ENCODE measurements around the gene SIRT2. TPM values are rescaled to one million over a fixed set of nuclear protein-coding genes. Genes with fewer than 3 reads are reported as not detected.

The SIRT2 gene
- polyA plus RNA-seq, 6 donors from 2014 or later, result 43.2 to 64.9 (median 54.4) TPM

DNA sequence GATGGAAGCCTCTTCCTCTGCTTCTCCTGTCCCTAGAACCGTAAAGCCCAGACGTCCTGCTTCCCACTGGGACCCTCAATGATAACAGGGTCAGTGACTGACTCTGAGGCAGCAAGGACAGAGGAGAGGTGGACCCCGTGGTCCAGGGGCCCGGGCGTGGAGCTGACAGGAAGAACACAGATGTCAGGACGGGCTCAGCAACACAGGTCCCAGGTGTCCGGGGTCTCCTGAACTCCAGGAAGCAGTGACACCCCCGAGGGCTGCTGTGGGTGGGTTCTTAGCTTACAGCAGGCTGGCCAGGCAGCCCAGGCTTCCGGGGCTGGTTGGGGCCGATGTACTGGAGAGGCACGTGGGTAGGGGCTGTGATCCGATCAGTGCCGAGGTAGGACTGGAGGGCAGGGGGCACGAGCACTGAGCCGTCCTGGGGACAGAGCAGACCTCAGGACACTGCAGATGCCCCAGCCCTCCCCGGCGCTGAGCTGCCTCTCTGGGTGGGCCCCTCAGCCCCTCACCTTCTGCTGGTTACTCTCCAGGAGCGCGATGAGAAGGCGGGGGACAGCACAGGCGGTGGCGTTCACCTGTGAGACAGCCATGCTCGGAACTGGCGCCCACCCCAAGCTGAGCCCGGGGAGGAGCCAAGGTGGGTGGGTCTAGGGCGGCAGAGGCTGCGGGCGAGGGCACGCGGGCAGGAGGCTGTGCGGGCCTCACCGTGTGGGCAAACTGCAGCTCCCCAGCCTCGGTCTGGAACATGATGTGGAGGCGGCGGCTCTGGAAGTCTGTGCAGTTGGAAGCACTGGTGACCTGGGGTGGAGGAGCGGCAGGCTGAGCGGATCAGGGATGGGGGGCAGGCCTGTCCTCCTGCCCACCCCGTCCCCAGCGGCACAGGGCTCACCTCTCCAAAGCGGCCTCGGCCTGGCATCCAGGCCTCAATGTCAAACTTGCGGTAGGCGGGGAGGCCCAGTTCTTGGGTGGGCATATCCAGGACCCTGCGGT lies 16.2 kb upstream of the SIRT2 start:
- no peak overlapping the region for H3K27ac Mint-ChIP-seq
- DNase-seq, result no peak
- no peaks in the 10 kb centered on the region for H3K9me3 Mint-ChIP-seq
- no peak overlapping the region for H3K4me3 Mint-ChIP-seq
- peaks cover 0 to 5% of the 10 kb centered on the region in 2 donors for H3K36me3 Mint-ChIP-seq
- no peaks in the 10 kb centered on the region for H3K27me3 Mint-ChIP-seq
- peaks cover 0 to 3% (median 0%) of the 10 kb centered on the region in 3 donors for H3K4me1 Mint-ChIP-seq
- ATAC-seq (ENCODE audit: low read depth in 2 of 2), result no peak

DNA sequence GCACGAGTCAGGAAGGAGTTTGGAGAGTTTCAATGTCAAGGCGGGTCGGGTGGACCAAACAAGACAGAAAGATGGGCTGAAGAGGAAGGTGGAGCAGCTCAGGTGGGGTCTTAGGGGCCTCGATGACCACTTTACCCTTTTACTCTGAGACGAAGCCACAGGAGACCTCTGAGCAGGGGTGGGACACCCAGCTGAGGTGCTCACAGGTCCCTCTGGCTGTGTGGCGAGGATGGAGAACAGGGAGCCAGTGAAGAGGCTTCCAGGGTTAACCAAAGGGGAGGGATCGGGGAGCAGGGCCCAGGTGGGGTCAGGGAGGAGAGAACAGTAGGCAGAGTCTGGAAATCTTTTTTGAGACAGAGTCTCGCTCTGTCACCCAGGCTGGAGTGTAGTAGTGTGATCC lies 14.5 kb upstream of the SIRT2 start:
- ATAC-seq (ENCODE audit: low read depth in 2 of 2) (no peak), DNase-seq (no peak)
- Mint-ChIP-seq H3K27ac (no peak overlapping the region), H3K4me1 (peaks cover 0 to 4% (median 0%) of the 10 kb centered on the region in 3 donors), H3K9me3 (no peaks in the 10 kb centered on the region), H3K4me3 (peak overlapping the region in 1 of 8 donors; percentile 41), H3K36me3 (peaks cover 0 to 8% of the 10 kb centered on the region in 2 donors), H3K27me3 (no peaks in the 10 kb centered on the region)

DNA sequence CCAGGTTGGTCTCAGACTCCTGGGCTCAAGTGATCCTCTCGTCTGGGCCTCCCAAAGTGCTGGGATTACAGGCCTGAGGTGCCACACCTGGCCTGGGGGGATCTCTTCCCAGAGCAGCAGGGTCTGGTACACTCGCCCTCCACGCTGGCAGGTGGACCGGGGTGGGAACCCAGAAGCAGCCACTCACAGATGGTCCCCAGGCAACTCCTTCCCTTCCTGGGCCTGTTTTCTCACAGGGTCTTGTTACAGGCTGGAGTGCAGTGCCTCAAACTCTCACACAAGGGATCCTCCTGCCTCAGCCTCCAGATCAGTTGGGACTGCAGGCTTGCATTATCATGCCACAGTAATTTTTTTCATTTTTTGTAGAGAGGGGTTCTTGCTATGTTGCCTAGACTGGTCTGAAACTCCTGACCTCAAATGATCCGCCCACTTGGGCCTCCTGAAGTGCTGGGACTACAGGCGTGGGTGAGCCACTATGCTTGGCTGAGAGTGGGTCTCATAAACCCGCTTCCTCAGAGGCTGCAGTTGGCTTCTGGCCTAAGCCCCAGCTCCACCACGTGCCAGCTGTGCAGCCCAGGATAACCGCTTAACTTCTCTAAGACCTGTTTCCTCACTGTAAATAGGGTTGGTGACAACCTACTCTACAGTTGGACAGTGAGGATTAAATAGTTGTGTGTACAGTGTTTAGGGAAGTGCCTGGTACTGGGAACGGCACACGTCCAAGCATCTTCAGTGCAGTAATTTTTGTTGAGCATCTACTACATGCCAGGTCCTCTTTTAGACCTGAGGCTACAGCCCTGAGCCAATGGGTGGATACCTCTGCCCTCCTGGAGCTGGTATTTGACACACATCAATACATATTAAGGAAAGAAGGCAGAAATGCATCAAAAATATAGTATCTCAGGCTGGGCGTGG lies 13.4 kb upstream of the SIRT2 start:
- peaks cover 0 to 4% (median 0%) of the 10 kb centered on the region in 3 donors for H3K4me1 Mint-ChIP-seq
- H3K27me3 Mint-ChIP-seq, result no peaks in the 10 kb centered on the region
- ATAC-seq (ENCODE audit: low read depth in 2 of 2), result no peak
- H3K27ac Mint-ChIP-seq, result peak overlapping the region in 2 of 6 donors; percentile 51 to 76
- no peak overlapping the region for H3K4me3 Mint-ChIP-seq
- peaks cover 0 to 10% of the 10 kb centered on the region in 2 donors for H3K36me3 Mint-ChIP-seq
- H3K9me3 Mint-ChIP-seq, result no peaks in the 10 kb centered on the region
- DNase-seq, result no peak

DNA sequence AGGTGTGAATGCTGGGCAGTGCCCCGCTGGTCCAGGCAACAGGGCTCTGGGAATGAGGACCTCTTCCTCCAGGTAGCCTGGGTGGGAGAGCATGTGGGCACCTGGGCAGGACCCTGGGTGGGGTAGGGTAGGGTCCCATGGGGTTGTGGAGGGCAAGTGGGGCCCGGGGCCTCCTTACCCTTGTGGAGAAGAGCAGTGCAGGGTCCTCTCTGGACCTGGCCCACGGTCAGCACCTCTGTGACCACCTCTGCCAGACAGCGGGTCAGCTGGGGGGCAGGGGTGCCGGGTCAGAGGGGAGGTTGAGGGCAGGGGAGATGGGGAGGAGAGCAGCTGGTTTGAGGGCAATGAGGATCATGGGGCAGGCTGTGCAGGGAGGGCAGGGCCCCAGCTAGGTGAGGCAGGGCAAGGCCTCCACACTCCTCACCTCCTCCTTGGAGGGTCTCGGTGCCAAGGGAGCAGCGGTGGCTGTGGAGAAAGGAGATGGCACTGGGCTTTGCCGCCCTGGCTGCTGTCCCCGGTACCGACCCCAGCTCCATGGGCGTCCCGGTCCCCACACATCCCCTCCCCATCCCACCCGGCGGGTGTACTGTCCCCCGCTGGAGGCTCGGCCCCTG lies 12.1 kb upstream of the SIRT2 start:
- ATAC-seq (ENCODE audit: low read depth in 2 of 2), result no peak
- H3K4me1 Mint-ChIP-seq, result peaks cover 0 to 9% (median 0%) of the 10 kb centered on the region in 3 donors
- no peaks in the 10 kb centered on the region for H3K9me3 Mint-ChIP-seq
- no peak overlapping the region for H3K4me3 Mint-ChIP-seq
- no peak for DNase-seq
- no peaks in the 10 kb centered on the region for H3K27me3 Mint-ChIP-seq
- no peak overlapping the region for H3K27ac Mint-ChIP-seq
- H3K36me3 Mint-ChIP-seq, result peaks cover 0 to 17% of the 10 kb centered on the region in 2 donors

DNA sequence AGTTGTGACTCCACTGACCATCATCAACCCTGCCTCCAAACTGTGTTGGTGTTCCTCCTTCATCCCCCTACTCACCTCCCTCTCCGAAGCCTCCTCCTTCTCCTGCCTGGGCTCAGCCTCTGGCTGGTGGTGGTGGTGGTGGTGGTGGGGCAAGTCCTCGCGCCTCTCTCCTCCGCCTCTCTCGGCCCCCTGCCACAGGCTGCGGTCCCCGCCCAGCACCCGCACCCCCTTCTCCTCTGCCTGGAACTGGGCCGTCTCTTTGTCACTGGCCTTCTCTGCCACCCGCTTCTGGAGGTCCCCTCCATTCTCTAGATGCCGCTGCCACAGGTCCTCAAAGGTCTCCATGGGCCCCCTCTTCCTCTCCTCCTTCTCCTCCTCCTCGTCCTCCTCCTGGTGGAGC lies 11.1 kb upstream of the SIRT2 start:
- Mint-ChIP-seq H3K27ac (peak overlapping the region in 2 of 6 donors; percentile 57 to 78), H3K4me1 (peaks cover 0 to 9% (median 0%) of the 10 kb centered on the region in 3 donors), H3K27me3 (no peaks in the 10 kb centered on the region), H3K36me3 (peaks cover 0 to 19% of the 10 kb centered on the region in 2 donors), H3K9me3 (no peaks in the 10 kb centered on the region), H3K4me3 (no peak overlapping the region)
- ATAC-seq (ENCODE audit: low read depth in 2 of 2) (no peak), DNase-seq (no peak)

DNA sequence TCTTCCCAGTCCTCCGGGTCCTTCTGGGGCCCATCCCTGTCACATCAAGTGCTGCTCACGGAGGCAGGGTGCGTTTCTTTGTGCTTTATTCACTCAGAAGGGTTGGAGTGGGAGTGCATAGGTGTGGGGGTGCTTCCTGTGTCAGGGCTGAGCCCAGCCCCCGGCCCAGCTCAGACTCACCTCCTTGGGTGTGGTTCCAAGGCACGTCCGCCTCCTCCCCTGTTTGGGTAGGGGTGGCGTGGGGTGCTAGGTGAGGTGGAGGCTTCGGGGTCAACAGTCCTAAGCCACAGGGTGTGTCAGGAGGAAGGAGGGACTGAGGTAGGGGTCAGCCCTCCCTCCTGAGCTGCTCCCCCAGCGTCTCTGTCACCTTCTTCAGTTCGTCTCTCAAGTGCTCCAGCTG lies 9.5 kb upstream of the SIRT2 start:
- Mint-ChIP-seq H3K9me3 (no peaks in the 10 kb centered on the region), H3K36me3 (peaks cover 8 to 34% of the 10 kb centered on the region in 2 donors), H3K27ac (peak overlapping the region in 2 of 6 donors; percentile 20 to 39), H3K4me3 (no peak overlapping the region), H3K4me1 (peaks cover 4 to 14% (median 6%) of the 10 kb centered on the region in 3 donors), H3K27me3 (no peaks in the 10 kb centered on the region)
- no peak for DNase-seq
- ATAC-seq (ENCODE audit: low read depth in 2 of 2), result peak; percentile 14 to 27

DNA sequence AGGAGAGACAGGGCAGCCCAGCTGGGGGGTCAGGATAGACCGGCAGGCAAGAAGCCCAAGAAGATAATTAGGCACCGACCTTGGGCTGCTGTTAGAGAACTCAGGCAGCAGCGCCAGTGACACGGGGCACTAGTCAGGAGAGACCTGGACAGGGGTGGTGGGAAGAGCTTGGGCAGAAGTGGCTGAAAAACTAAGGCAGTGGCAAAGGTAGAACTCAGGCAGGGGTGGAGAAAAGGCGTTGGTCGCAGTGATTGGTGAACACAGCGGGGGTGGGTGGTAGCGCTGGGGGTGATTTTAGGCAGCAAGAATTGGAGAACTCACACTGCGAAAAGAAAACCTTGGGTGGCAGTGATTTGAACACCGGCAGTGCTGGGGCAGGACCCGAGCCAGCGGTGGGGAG lies 8.3 kb upstream of the SIRT2 start:
- ATAC-seq (ENCODE audit: low read depth in 2 of 2) (no peak), DNase-seq (no peak)
- Mint-ChIP-seq H3K4me1 (peaks cover 6 to 14% (median 10%) of the 10 kb centered on the region in 3 donors), H3K27ac (peak overlapping the region in 2 of 6 donors; percentile 3 to 62), H3K4me3 (no peak overlapping the region), H3K9me3 (no peaks in the 10 kb centered on the region), H3K36me3 (peaks cover 8 to 34% of the 10 kb centered on the region in 2 donors), H3K27me3 (no peaks in the 10 kb centered on the region)

DNA sequence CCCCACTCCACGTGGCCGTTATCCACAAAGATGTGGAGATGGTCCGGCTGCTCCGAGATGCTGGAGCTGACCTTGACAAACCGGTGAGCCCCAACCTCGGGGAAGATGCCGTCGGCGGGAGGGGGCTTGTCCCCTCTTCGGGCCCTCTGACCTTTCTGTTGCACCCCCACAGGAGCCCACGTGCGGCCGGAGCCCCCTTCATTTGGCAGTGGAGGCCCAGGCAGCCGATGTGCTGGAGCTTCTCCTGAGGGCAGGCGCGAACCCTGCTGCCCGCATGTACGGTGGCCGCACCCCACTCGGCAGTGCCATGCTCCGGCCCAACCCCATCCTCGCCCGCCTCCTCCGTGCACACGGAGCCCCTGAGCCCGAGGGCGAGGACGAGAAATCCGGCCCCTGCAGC lies 7.8 kb upstream of the SIRT2 start:
- ATAC-seq (ENCODE audit: low read depth in 2 of 2) (no peak), DNase-seq (no peak)
- no peaks in the 10 kb centered on the region for H3K27me3 Mint-ChIP-seq
- no peak overlapping the region for H3K4me3 Mint-ChIP-seq
- peak overlapping the region in 1 of 6 donors; percentile 47 for H3K27ac Mint-ChIP-seq
- H3K4me1 Mint-ChIP-seq, result peaks cover 6 to 14% (median 10%) of the 10 kb centered on the region in 3 donors
- H3K36me3 Mint-ChIP-seq, result peaks cover 8 to 34% of the 10 kb centered on the region in 2 donors
- no peaks in the 10 kb centered on the region for H3K9me3 Mint-ChIP-seq

DNA sequence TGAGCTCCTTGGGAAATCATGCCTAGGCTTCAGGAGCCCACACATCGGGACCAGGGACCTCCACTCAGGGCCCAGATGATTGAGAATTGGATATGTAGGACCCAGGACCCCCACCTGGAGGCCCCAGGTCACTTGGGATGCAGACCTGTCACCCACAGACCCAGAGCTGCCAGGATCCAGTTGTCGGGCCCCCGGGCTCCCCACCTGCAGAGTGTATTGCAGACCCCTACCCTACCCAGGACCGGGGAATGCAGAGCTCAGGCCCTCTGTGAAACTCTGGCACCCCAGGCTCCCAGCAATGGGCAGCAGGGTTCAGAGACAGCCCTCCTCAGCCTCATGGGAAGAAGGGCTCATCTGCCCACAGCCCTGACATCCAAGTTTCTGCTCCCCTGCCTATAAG lies 6.2 kb upstream of the SIRT2 start:
- no peak for ATAC-seq (ENCODE audit: low read depth in 2 of 2)
- peaks cover 19 to 21% (median 19%) of the 10 kb centered on the region in 3 donors for H3K4me1 Mint-ChIP-seq
- H3K36me3 Mint-ChIP-seq, result peaks cover 8 to 29% of the 10 kb centered on the region in 2 donors
- H3K27me3 Mint-ChIP-seq, result no peaks in the 10 kb centered on the region
- H3K4me3 Mint-ChIP-seq, result no peak overlapping the region
- DNase-seq, result no peak
- peak overlapping the region in 2 of 6 donors; percentile 22 to 69 for H3K27ac Mint-ChIP-seq
- H3K9me3 Mint-ChIP-seq, result no peaks in the 10 kb centered on the region

DNA sequence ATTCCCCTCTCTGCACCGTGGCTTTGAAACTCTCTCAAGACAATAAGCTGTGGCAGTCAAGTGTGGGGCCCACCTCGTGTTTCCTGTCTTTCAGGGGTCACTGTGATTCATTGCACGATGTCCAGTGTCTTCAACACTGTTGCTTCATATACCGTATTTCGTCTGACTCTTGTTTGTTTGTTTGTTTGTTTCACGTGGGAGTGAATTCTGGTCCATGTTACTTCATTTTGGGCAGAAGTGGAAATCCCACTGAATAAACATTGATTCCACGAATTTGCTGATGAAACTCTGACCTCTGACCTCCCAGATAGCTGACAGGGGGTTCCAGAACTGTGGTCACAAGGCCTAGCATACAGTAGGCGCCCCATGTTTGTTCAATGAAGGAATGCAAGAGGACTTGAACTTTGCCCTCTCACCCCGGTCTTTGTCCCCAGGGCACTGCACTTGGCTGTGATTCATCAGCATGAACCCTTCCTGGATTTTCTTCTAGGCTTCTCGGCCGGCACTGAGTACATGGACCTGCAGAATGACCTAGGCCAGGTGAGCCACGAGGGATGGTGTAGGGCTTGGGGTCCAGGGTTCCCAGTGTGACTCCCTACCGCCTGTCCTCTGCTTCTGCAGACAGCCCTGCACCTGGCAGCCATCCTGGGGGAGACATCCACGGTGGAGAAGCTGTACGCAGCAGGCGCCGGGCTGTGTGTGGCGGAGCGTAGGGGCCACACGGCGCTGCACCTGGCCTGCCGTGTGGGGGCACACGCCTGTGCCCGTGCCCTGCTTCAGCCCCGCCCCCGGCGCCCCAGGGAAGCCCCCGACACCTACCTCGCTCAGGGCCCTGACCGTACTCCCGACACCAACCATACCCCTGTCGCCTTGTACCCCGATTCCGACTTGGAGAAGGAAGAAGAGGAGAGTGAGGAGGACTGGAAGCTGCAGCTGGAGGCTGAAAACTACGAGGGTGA lies 5.4 kb upstream of the SIRT2 start:
- Mint-ChIP-seq H3K4me3 (peak overlapping the region in 1 of 8 donors; percentile 57), H3K4me1 (peaks cover 24 to 27% (median 25%) of the 10 kb centered on the region in 3 donors), H3K9me3 (no peaks in the 10 kb centered on the region), H3K27ac (peak overlapping the region in 1 of 6 donors; percentile 22), H3K27me3 (no peaks in the 10 kb centered on the region), H3K36me3 (peaks cover 8 to 26% of the 10 kb centered on the region in 2 donors)
- no peak for ATAC-seq (ENCODE audit: low read depth in 2 of 2)
- no peak for DNase-seq

DNA sequence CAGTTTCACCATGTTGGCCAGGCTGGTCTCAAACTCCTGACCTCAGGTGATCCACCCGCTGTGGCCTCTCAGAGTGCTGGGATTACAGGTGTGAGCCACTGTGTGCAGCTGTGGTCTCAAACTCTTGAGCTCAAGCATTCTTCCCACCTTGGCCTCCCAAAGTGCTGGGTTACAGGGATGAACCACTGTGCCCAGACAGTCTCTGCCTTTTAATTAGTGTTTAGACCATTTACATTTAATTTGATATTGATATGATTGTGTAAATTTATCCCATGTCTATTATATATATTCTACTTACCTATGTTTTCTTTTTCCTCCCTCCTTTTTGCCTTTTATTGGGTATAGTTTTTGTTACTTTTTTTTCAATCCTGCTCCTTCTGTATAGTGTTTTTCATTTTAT lies 2.3 kb upstream of the SIRT2 start:
- Mint-ChIP-seq H3K9me3 (no peaks in the 10 kb centered on the region), H3K4me1 (peaks cover 36 to 51% (median 47%) of the 10 kb centered on the region in 3 donors), H3K27ac (peak overlapping the region in 4 of 6 donors; percentile 64 to 97 (median 76)), H3K27me3 (no peaks in the 10 kb centered on the region), H3K36me3 (peaks cover 8 to 17% of the 10 kb centered on the region in 2 donors), H3K4me3 (peak overlapping the region in 6 of 8 donors; percentile 26 to 90 (median 74))
- ATAC-seq (ENCODE audit: low read depth in 2 of 2) (no peak), DNase-seq (no peak)

DNA sequence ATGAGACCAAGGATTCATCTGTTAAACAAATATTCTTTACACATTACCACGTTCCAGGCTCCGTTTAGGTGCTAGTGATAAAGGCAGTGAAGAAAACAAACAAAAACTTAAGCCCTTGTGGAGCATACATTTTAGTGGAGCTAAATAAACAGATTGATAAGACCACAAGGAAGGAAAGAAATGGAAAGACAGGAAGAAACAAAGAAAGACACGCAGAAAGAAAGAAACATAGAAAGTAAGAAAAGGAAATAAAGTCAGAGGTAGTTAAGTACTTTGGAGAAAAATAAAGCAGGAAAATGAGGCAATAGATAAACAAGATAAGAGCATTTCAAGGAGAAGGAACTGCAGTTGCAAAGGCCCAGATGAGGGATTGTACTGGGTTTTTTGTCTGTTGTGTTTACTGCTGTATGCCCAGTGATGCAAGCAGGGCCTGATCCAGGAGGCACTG lies 1.3 kb upstream of the SIRT2 start:
- Mint-ChIP-seq H3K36me3 (peaks cover 8 to 17% of the 10 kb centered on the region in 2 donors), H3K27me3 (no peaks in the 10 kb centered on the region), H3K4me1 (peaks cover 36 to 51% (median 49%) of the 10 kb centered on the region in 3 donors), H3K9me3 (no peaks in the 10 kb centered on the region), H3K27ac (peak overlapping the region; percentile 46 to 100 (median 97)), H3K4me3 (peak overlapping the region; percentile 65 to 100 (median 92))
- no peak for DNase-seq
- ATAC-seq (ENCODE audit: low read depth in 2 of 2), result no peak
